Thyroid gland (tissue), 4 donors: ENCODE measurements around the gene MRM2. TPM values are rescaled to one million over a fixed set of nuclear protein-coding genes. Genes with fewer than 3 reads are reported as not detected.

Source experiments
- DNase-seq, 2 donors: peaks; one replicate each; pipeline ENCODE4 v3.0.0-alpha.2; 2019
- H3K27ac ChIP-seq, 3 donors: fragments of 200-600 bp; sonication (generic); 1 replicate in 2 of 3; 2 replicates in 1 of 3; pipeline ENCODE4 v1.5.1; 2016 to 2019; ENCODE audit warnings: mild to moderate bottlenecking in 1 of 3, moderate library complexity in 1 of 3
- H3K27me3 ChIP-seq: fragments of 200-600 bp; sonication (generic); one replicate; pipeline ENCODE4 v1.5.1; 2019
- H3K36me3 ChIP-seq, 2 donors: fragments of 200-600 bp; sonication (generic); one replicate each; pipeline ENCODE4 v1.5.1; 2016 to 2019
- H3K4me1 ChIP-seq, 2 donors: fragments of 200-600 bp; sonication (generic); one replicate each; pipeline ENCODE4 v1.5.1; 2017 to 2019
- H3K4me3 ChIP-seq, 3 donors: fragments of 200-600 bp; sonication (generic); replicated peaks in 1 of 3; 1 replicate in 2 of 3; 2 replicates in 1 of 3; pipeline ENCODE4 v1.5.1; 2016; ENCODE audit warnings: mild to moderate bottlenecking in 1 of 3
- H3K9me3 ChIP-seq: fragments of 200-600 bp; sonication (generic); one replicate; pipeline ENCODE4 v1.5.1; 2017
- CTCF ChIP-seq, 6 experiments: fragments of 200-600 bp in 3 of 6; fragments of 450-650 bp in 3 of 6; sonication (generic) in 3 of 6; IDR thresholded peaks; one replicate each; pipeline ENCODE4 v1.5.1; 2016 to 2019; ENCODE audit warnings: antibody characterized with exemption in 6 of 6, mild to moderate bottlenecking in 2 of 6, inconsistent platforms in 1 of 6, moderate library complexity in 1 of 6
- POLR2A ChIP-seq, 2 donors: fragments of 450-650 bp; IDR thresholded peaks; one replicate each; pipeline ENCODE4 v1.6.1; 2017; ENCODE audit warnings: antibody characterized with exemption in 2 of 2, mild to moderate bottlenecking in 2 of 2, moderate library complexity in 1 of 2
- WGBS, 2 donors: methylation state at CpG; one replicate each; pipeline ENCODE4 v1.1.5; 2017; 5-methylcytosine and 5-hydroxymethylcytosine counted together
- intact Hi-C: fragments of 100-400 bp; cut with DNase I; formaldehyde crosslinking; loops from one replicate; pipeline ENCODE4 v1.15.1; 2023
- total RNA-seq, 4 donors: library from RNA; depleted of rRNA; stranded (reverse); fragments of >200 nt; gene quantifications; one replicate each; pipeline ENCODE4 v1.2.3, GENCODE V29; 2016

MRM2 gene
- total RNA-seq, 4 donors from 2014 or later: 14.7 to 23.8 (median 18.2) TPM

GRCh38 chr7:2199528-2199927 lies 42.5 kb downstream of the MRM2 start:
- peaks cover 19 to 33% of the 10 kb centered on the region in 2 donors for H3K4me1 ChIP-seq
- TF ChIP-seq CTCF (IDR thresholded peaks at IDR 0.05) (no peak), POLR2A (IDR thresholded peaks at IDR 0.05) (no peak)
- intact Hi-C loops: no loop called here
- WGBS, 2 donors: 94 to 96% methylated on average over 16 of the region's 16 CpGs
- H3K27ac ChIP-seq: no peak overlapping the region
- no peaks in the 10 kb centered on the region for H3K27me3 ChIP-seq
- no peak for DNase-seq
- H3K36me3 ChIP-seq: no peaks in the 10 kb centered on the region
- H3K4me3 ChIP-seq: no peak overlapping the region
- H3K9me3 ChIP-seq: no peaks in the 10 kb centered on the region

GRCh38 chr7:2198760-2199159 lies 43.2 kb downstream of the MRM2 start:
- peak overlapping the region in 1 of 3 donors; percentile 17 for H3K27ac ChIP-seq
- H3K4me1 ChIP-seq: peaks cover 19 to 33% of the 10 kb centered on the region in 2 donors
- intact Hi-C loops: no loop called here
- TF ChIP-seq CTCF (IDR thresholded peaks at IDR 0.05) (no peak), POLR2A (IDR thresholded peaks at IDR 0.05) (no peak)
- H3K27me3 ChIP-seq: no peaks in the 10 kb centered on the region
- 98 to 100% methylated on average over 5 to 10 of the region's 10 CpGs for WGBS, 2 donors
- no peak overlapping the region for H3K4me3 ChIP-seq
- no peaks in the 10 kb centered on the region for H3K36me3 ChIP-seq
- H3K9me3 ChIP-seq: no peaks in the 10 kb centered on the region
- no peak for DNase-seq

GRCh38 chr7:2198206-2198605 lies 43.8 kb downstream of the MRM2 start:
- TF ChIP-seq CTCF (IDR thresholded peaks at IDR 0.05) (no peak), POLR2A (IDR thresholded peaks at IDR 0.05) (peak in 1 of 2 donors; percentile 14)
- H3K4me3 ChIP-seq: no peak overlapping the region
- H3K27me3 ChIP-seq: no peaks in the 10 kb centered on the region
- DNase-seq: peak; percentile 98
- H3K36me3 ChIP-seq: no peaks in the 10 kb centered on the region
- peaks cover 19 to 33% of the 10 kb centered on the region in 2 donors for H3K4me1 ChIP-seq
- no peaks in the 10 kb centered on the region for H3K9me3 ChIP-seq
- 25 to 56% methylated on average over 9 to 13 of the region's 15 CpGs for WGBS, 2 donors
- peak overlapping the region in 1 of 3 donors; percentile 17 for H3K27ac ChIP-seq
- intact Hi-C loops: no loop called here

GRCh38 chr7:2197436-2198155 lies 44.4 kb downstream of the MRM2 start:
- H3K27ac ChIP-seq: peak overlapping the region in 2 of 3 donors; percentile 45 to 46
- H3K4me3 ChIP-seq: no peak overlapping the region
- no peak for TF ChIP-seq CTCF (IDR thresholded peaks at IDR 0.05)
- TF ChIP-seq POLR2A (IDR thresholded peaks at IDR 0.05): no peak
- no peaks in the 10 kb centered on the region for H3K27me3 ChIP-seq
- H3K4me1 ChIP-seq: peaks cover 19 to 33% of the 10 kb centered on the region in 2 donors
- no peaks in the 10 kb centered on the region for H3K9me3 ChIP-seq
- H3K36me3 ChIP-seq: no peaks in the 10 kb centered on the region
- 78 to 83% methylated on average over 19 of the region's 21 CpGs for WGBS, 2 donors
- peak; percentile 15 to 25 for DNase-seq
- intact Hi-C loops: no loop called here
